Uterus (tissue), 4 donors: ENCODE measurements around the gene RAB44. TPM values are rescaled to one million over a fixed set of nuclear protein-coding genes. Genes with fewer than 3 reads are reported as not detected.

Experiments used
- DNase-seq, 2 donors: peaks; one replicate each; pipeline ENCODE4 v3.0.0-alpha.2; 2019 to 2020
- H3K27ac ChIP-seq, 2 donors: fragments of 200-600 bp; sonication (generic); 1 replicate in 1 of 2; 2 replicates in 1 of 2; pipeline ENCODE4 v1.5.1; 2016 to 2018
- H3K27me3 ChIP-seq, 2 donors: fragments of 200-600 bp; sonication (generic); one replicate each; pipeline ENCODE4 v1.5.1; 2018 to 2019; ENCODE audit warnings: control low read depth in 1 of 2
- H3K36me3 ChIP-seq, 2 donors: fragments of 200-600 bp; sonication (generic); one replicate each; pipeline ENCODE4 v1.5.1; 2019; ENCODE audit warnings: control low read depth in 1 of 2
- H3K4me1 ChIP-seq, 2 donors: fragments of 200-600 bp; sonication (generic); one replicate each; pipeline ENCODE4 v1.5.1; 2018 to 2019; ENCODE audit warnings: control low read depth in 1 of 2
- H3K4me3 ChIP-seq, 2 donors: fragments of 200-600 bp; sonication (generic); 1 replicate in 1 of 2; 2 replicates in 1 of 2; pipeline ENCODE4 v1.5.1; 2018 to 2019; ENCODE audit warnings: mild to moderate bottlenecking in 1 of 2
- H3K9me3 ChIP-seq, 2 donors: fragments of 200-600 bp; sonication (generic); one replicate each; pipeline ENCODE4 v1.5.1; 2019; ENCODE audit warnings: control low read depth in 1 of 2
- CTCF ChIP-seq, 4 experiments: fragments of 200-600 bp in 2 of 4; fragments of 450-650 bp in 2 of 4; sonication (generic) in 2 of 4; IDR thresholded peaks; one replicate each; pipeline ENCODE4 v1.5.1; 2016 to 2019; ENCODE audit warnings: antibody characterized with exemption in 4 of 4, mild to moderate bottlenecking in 2 of 4, moderate library complexity in 1 of 4
- POLR2A ChIP-seq, 2 donors: fragments of 450-650 bp; IDR thresholded peaks; one replicate each; pipeline ENCODE4 v1.6.1; 2016; ENCODE audit warnings: antibody characterized with exemption in 2 of 2, mild to moderate bottlenecking in 1 of 2, moderate library complexity in 1 of 2
- intact Hi-C: fragments of 100-400 bp; cut with DNase I; formaldehyde crosslinking; loops from one replicate; pipeline ENCODE4 v1.15.1; 2023; ENCODE audit warnings: low total_unique reads
- total RNA-seq, 4 donors: library from RNA; depleted of rRNA in 3 of 4; stranded (reverse); fragments of >200 nt in 3 of 4; gene quantifications; one replicate each; pipeline versions ENCODE4 v1.1.0 to v1.2.4, GENCODE V29; 2014 to 2023
- donor health status: DM: yes; HTN: yes; CAD: no.

RAB44 gene
- total RNA-seq, 4 donors from 2014 or later: 0.37 TPM; not detected in 3

- no peaks in the 10 kb centered on the region for H3K27me3 ChIP-seq
- H3K36me3 ChIP-seq: no peaks in the 10 kb centered on the region
- TF ChIP-seq CTCF (IDR thresholded peaks at IDR 0.05) (no peak), POLR2A (IDR thresholded peaks at IDR 0.05) (no peak)
- H3K4me3 ChIP-seq: no peak overlapping the region
- H3K9me3 ChIP-seq: no peaks in the 10 kb centered on the region
- H3K27ac ChIP-seq: no peak overlapping the region
- no peaks in the 10 kb centered on the region for H3K4me1 ChIP-seq
- no peak for DNase-seq
- intact Hi-C loops: no loop called here
These were observed 29.9 kb downstream of the RAB44 start for GRCh38 chr6:36727505-36728021.

GRCh38 chr6:36728289-36729160 lies 30.9 kb downstream of the RAB44 start:
- no peaks in the 10 kb centered on the region for H3K4me1 ChIP-seq
- no peaks in the 10 kb centered on the region for H3K36me3 ChIP-seq
- no peaks in the 10 kb centered on the region for H3K27me3 ChIP-seq
- H3K4me3 ChIP-seq: no peak overlapping the region
- no peaks in the 10 kb centered on the region for H3K9me3 ChIP-seq
- no peak overlapping the region for H3K27ac ChIP-seq
- DNase-seq: no peak
- no peak for TF ChIP-seq CTCF (IDR thresholded peaks at IDR 0.05)
- TF ChIP-seq POLR2A (IDR thresholded peaks at IDR 0.05): no peak
- intact Hi-C loops: no loop called here

- Histone ChIP-seq H3K4me1 (no peaks in the 10 kb centered on the region), H3K9me3 (no peaks in the 10 kb centered on the region), H3K27me3 (no peaks in the 10 kb centered on the region), H3K27ac (no peak overlapping the region), H3K4me3 (no peak overlapping the region), H3K36me3 (no peaks in the 10 kb centered on the region)
- intact Hi-C loops: no loop called here
- DNase-seq: no peak
- no peak for TF ChIP-seq CTCF (IDR thresholded peaks at IDR 0.05)
- TF ChIP-seq POLR2A (IDR thresholded peaks at IDR 0.05): no peak
These were observed 31.5 kb downstream of the RAB44 start for GRCh38 chr6:36729161-36729524.

- Histone ChIP-seq H3K4me1 (no peaks in the 10 kb centered on the region), H3K4me3 (no peak overlapping the region), H3K27me3 (no peaks in the 10 kb centered on the region), H3K36me3 (no peaks in the 10 kb centered on the region), H3K9me3 (no peaks in the 10 kb centered on the region), H3K27ac (no peak overlapping the region)
- no peak for DNase-seq
- no peak for TF ChIP-seq POLR2A (IDR thresholded peaks at IDR 0.05)
- TF ChIP-seq CTCF (IDR thresholded peaks at IDR 0.05): no peak
- intact Hi-C loops: no loop called here
These were observed 33.1 kb downstream of the RAB44 start for GRCh38 chr6:36730424-36731380.
